ENCODE measurements around the gene EPS15.
A peak's percentile ranks its signal among the peaks of the same experiment; 100 is the strongest.
"Not testable (repeated sequence)": the region's sequence is repeated elsewhere in the genome, so short reads cannot be mapped to it uniquely, and the experiment has no call there.

The EPS15 gene

GRCh38 chr1:51462289-51462688 lies 56.8 kb downstream of the EPS15 start:
- DNase-seq: not testable (repeated sequence)

GRCh38 chr1:51454554-51454953 lies 64.5 kb downstream of the EPS15 start:
- DNase-seq: no peak

DNA sequence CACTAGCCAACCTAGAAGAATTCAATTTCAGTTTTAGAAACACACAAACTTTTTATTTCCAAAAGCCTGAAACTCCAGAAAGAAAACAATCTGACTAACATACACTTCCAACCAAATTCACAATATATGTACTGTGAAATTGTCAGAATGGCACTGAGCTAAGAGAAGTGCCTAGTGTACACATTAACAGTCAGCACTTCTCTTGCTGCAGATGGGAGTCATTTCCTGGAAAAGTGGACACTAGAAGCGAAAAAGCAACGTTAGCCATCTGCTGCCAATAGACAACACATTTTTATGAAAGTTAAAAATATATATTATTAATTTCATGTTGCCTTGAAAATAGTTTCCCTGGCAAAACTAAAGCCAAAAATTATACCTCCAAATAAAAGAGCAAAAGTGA lies 66.1 kb downstream of the EPS15 start:
- no peak for DNase-seq

DNA sequence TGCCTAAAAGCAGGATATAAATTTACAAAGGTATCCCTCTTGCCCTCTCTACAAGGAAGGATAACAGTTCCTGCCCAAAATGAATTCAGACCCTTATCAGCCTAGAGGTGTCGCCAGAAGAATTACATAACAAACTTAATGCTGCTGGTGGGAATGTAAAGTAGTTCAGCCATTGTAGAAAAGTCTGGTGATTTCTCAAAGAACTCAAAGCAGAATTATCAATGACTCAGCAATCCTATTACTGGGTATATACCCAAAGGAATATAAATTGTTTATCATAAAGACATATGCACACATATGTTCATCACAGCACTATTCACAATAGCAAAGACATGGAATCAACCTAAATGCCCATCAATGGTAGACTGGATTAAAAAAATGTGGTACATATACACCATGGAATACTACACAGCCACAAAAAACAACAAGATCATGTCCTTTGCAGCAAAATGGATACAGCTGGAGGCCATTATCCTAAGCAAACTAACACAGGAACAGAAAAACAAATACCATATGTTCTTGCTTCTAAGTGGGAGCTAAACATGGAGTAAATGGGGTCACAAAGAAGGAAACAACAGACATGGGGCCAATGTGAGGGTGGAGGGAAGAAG lies 70.1 kb downstream of the EPS15 start:
- not testable (repeated sequence) for DNase-seq

- no peak for DNase-seq
Observed at GRCh38 chr1:51445351-51446090, 73.5 kb downstream of the EPS15 start.

DNA sequence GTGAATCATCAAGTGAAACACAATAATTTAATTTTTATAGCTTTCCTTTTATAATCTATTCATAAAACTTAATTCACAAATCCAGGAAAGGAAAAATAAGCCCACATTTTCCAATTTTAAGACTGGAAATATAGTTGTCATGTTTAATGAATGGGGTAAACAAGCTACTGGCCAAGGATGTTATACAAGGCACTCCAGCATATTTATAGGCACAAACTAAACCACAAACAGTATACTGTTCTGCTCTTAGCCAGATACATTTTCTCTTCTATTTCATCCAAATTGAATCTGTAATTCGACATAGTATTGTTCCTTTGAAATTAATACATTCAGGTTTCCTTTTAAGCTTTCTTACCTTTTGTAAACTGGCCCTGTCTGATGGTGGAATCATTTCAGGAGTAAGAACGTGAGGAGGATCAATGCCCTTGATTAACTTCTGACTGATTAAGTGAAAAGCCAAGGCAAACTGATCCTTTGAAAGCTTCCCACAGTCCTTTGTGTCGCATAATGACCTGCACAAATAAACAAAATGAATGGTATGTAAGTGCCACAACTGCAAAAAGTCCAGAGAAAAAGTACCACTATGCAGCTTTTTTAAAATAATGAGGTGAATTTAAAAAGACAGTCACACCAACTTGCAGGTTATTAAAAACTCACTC lies 74.4 kb downstream of the EPS15 start:
- DNase-seq: no peak

GRCh38 chr1:51444096-51444495 lies 75.0 kb downstream of the EPS15 start:
- DNase-seq: no peak

DNA sequence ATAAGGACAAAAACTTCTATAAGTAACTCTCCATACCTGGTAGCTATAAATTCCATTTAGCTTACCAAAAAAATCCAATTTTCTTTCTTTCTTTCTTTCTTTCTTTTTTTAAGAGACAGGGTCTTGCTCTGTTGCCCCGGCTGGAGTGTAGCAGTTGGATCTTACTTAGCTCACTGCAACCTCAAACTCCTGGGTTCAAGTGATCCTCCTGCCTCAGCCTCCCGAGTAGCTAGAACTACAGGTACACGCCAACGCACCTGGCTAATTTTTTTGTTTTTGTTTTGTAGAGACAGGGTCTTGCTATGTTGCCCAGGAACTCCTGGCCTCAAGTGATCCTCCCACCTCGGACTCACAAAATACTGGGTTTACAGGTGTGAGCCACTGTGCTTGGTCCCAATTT lies 75.5 kb downstream of the EPS15 start:
- DNase-seq: no peak

DNA sequence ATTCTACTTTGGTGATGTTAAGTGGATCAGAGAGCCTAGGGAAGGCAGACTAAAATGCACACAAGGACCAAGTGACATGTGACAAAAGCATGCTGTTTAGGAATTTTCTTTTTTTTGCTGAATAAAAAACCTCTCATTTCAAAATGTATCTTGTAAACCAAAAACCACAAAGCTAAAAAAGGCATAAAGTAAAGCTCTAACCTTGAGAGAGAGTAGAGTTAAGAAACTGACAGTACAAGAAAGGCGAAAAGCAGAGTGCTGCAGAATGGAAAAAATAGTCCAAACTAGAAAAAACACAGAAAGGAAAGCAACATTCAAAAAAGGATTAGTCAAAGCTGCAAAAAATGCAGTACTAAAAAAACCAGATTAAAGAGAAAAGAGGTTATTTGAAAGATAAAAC lies 76.5 kb downstream of the EPS15 start:
- DNase-seq: no peak

GRCh38 chr1:51442198-51442597 lies 76.9 kb downstream of the EPS15 start:
- peak; percentile 43 for DNase-seq

- no peak for DNase-seq
Observed at GRCh38 chr1:51439895-51440294, 79.2 kb downstream of the EPS15 start.

- no peak for DNase-seq
Observed at GRCh38 chr1:51439053-51439452, 80.0 kb downstream of the EPS15 start.

- DNase-seq: not testable (repeated sequence)
Observed at GRCh38 chr1:51437391-51437790, 81.7 kb downstream of the EPS15 start.

DNA sequence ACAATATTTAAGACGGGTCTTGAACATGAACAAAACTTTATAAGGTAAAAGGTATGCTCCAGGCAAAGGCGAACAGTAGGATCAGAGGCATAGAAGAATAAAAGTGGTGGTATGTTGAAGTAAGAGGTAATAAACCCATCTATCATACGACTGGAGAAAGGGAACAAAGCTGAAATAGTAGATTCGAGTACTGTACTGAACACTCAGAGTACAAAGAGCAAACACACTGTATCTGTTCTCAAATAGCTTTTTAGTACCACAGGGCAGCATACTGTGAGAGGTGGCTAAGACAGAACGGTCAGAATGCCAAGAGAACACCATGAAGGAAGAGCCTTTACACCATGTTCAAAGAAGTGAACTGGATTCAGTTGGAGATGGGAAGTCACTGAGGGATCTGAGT lies 83.2 kb downstream of the EPS15 start:
- no peak for DNase-seq

DNA sequence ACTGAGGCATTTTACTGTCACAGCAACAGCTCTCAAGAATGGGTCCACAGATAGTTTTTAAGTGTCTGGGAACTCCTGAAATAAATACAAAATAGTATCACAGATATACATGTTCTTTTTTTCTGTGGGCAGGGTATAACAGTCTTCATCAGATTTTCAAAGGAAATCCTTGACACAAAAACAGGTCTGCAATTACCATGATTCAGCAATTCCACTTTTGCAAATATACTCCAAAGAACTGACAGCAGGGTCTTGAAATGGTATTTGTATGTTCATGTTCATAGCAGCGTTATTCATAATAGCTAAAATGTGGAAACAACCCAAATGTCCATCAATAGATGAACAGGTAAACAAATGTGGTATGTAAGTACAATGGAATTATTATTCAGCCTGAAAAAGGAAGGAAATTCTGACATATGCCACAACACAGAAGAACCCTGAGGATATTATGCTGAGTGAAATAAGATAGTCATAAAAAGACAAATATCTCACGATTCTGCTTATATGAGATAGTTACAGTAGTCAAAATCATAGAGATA lies 85.0 kb downstream of the EPS15 start:
- DNase-seq: no peak

GRCh38 chr1:51433269-51433971 lies 85.6 kb downstream of the EPS15 start:
- peak; percentile 37 for DNase-seq

- DNase-seq: no peak
Observed at GRCh38 chr1:51432146-51432545, 86.9 kb downstream of the EPS15 start.

DNA sequence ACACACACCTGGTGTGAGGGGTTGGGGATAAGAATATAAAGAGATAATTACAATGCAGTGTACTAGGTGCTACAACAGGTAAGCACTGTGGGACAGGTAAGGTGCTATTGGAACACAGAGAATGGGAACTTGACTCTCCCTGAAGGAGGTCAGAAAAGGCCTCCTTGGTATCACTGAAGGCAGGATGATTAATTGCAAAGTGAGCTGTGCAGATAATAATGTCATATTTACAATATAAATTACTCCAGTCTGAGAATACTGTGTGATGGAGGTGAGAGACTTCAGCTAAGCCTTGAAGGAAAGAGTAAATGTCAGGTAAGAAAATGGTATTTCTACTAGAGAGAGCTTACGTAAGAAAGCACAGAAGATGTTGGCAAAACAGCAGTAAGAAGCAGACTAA lies 91.6 kb downstream of the EPS15 start:
- DNase-seq: no peak

- DNase-seq: no peak
Observed at GRCh38 chr1:51425955-51426354, 93.1 kb downstream of the EPS15 start.

GRCh38 chr1:51425273-51425672 lies 93.8 kb downstream of the EPS15 start:
- DNase-seq: no peak

DNA sequence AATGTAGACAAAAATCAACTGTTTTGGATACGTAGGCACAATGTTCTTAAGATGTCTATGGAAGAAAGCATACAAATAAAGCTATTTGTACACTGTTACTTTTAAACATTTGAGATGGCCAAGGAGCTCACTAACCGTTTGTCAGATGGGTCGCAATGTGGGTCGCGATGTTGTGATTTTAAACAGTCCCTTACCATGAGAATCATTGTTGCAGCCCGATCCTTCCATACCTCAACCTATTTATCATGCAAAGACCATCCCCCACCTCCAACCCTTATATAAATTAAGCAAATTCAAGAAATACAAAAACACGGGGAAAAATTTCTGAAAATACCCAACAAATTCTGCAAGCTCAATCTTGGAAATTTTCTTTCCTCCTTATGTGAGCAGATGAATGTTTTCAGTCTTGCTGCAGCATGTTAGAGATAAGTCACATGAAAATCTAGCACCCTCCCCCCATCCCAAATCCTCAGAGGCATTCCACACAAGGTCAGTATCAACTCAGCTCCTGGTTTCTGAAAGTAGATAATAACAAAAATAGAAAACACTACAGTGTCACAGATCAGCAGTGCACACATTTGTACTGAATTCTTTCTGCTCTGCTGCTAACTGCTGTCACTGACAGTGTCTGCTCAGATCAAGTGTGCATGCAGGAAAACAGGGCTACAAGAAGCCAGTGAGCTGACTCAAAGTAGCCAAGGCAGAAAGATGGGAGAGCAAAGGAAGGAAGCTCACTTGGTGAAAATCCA lies 95.8 kb downstream of the EPS15 start:
- no peak for DNase-seq

GRCh38 chr1:51422367-51423072 lies 96.5 kb downstream of the EPS15 start:
- no peak for DNase-seq

Data from CD4-positive, alpha-beta T cell treated with Interleukin-4 for 4 hours (primary cell).